Astrocyte (in vitro differentiated cells and primary cell): ENCODE data around the gene COL24A1.

ENCODE experiments used
- EZH2 ChIP-seq: IDR thresholded peaks from 2 replicates; pipeline ENCODE4 v1.6.1; 2012; ENCODE audit warnings: mild to moderate bottlenecking, low read length, inconsistent platforms; ENCODE audit not compliant: insufficient read depth
- TF ChIP-seq, protein P1 (sequence below): IDR thresholded peaks from 2 replicates; pipeline ENCODE4 v1.5.1; 2011; ENCODE audit warnings: low read depth, mild to moderate bottlenecking, inconsistent platforms, low read length, moderate library complexity; ENCODE audit not compliant: insufficient read depth

DNA sequence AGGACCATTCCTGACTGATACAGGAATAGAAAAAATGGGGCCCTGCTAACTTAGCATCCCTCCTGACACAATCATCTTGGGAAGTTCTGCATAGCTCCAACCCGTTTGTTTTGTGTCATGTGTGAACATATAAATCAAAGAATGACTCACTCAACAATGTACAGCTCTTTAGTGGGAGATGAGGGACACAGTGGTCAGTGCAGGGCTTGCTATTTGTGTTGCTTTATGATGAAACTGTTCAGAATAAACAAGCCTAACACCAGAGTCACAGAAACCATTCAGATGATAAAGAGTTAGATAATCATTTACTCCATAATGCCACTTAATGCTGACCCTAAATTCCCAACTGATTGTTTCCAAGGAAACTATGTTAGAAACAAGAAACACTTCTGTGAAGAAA is 294.1 kb downstream of the COL24A1 start:
- TF ChIP-seq, protein P1, sequence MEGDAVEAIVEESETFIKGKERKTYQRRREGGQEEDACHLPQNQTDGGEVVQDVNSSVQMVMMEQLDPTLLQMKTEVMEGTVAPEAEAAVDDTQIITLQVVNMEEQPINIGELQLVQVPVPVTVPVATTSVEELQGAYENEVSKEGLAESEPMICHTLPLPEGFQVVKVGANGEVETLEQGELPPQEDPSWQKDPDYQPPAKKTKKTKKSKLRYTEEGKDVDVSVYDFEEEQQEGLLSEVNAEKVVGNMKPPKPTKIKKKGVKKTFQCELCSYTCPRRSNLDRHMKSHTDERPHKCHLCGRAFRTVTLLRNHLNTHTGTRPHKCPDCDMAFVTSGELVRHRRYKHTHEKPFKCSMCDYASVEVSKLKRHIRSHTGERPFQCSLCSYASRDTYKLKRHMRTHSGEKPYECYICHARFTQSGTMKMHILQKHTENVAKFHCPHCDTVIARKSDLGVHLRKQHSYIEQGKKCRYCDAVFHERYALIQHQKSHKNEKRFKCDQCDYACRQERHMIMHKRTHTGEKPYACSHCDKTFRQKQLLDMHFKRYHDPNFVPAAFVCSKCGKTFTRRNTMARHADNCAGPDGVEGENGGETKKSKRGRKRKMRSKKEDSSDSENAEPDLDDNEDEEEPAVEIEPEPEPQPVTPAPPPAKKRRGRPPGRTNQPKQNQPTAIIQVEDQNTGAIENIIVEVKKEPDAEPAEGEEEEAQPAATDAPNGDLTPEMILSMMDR = no peak
- no peak for TF ChIP-seq EZH2
